Superior temporal gyrus (tissue), 1 donor: Measurements from ENCODE around the gene OR2V1.
"Not testable (repeated sequence)": the region's sequence is repeated elsewhere in the genome, so short reads cannot be mapped to it uniquely, and the experiment has no call there.

Source experiments
- DNase-seq: peaks from one replicate; pipeline ENCODE4 v3.0.0-alpha.2; 2016; ENCODE audit errors: extremely low spot score

OR2V1 gene

GRCh38 chr5:181160152-181160754 is 29.3 kb upstream of the OR2V1 start:
- DNase-seq = peak; percentile 46

GRCh38 chr5:181159286-181160151 is 28.6 kb upstream of the OR2V1 start:
- DNase-seq = peak; percentile 94

GRCh38 chr5:181158869-181159268 is 27.9 kb upstream of the OR2V1 start:
- DNase-seq = no peak

DNA sequence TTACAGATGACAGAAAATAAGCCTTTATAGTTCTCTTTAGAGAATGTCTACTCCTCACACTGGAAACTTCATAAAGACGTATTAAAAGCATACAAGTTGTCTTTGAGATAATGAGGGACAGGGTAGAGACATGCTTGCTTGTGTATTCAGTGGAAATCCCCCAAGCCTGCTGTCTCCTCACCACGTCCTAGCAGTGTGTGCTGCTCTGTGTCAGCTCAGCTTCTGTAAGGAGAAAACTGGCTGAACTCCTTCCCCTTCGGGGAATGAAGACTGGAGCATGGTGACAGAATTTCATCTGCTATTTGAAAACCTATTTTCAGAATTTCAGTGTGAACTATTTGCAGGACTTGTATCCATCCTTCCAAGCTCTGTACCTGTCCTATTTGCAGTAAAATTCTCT is 25.8 kb upstream of the OR2V1 start:
- no peak for DNase-seq

GRCh38 chr5:181153814-181154213 is 22.8 kb upstream of the OR2V1 start:
- no peak for DNase-seq

DNA sequence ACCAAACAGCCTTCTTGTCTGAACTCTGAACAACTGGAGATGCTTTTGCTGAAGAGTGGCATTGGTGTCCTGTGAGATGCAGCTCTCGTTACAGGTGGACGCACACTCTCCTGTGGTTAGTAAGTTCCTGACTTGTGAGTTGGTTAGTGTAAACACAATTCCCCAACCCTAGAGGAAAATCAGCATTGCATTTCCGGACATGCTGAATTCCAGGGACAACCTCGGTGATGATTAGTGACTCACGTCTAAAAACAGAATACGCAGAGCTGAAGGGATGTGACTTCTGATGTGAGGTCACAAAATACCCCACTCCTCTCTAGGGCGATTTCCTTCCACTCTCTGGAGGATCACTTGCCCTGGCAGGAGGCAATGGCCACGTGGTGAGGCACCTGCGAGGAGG is 21.4 kb upstream of the OR2V1 start:
- no peak for DNase-seq

DNA sequence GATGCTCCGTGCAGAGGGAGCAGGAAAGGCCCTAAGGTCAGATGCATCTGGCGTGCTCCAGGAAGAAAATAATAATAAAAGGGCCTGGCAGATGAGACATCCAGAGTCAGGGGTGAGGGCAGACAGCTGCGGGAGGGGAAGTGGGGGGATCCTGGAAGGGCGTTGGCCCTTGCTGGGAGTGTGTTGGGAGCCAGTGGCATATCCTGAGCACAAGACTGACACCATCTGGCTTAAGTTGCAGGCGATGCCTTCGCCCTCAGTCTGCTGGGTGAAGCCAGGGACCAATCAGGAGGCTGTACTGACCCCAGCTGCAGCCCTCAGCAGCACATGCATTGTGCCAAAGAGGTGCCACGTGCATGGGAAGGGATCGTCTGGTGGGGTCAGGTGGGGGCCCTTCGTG is 20.2 kb upstream of the OR2V1 start:
- no peak for DNase-seq

DNA sequence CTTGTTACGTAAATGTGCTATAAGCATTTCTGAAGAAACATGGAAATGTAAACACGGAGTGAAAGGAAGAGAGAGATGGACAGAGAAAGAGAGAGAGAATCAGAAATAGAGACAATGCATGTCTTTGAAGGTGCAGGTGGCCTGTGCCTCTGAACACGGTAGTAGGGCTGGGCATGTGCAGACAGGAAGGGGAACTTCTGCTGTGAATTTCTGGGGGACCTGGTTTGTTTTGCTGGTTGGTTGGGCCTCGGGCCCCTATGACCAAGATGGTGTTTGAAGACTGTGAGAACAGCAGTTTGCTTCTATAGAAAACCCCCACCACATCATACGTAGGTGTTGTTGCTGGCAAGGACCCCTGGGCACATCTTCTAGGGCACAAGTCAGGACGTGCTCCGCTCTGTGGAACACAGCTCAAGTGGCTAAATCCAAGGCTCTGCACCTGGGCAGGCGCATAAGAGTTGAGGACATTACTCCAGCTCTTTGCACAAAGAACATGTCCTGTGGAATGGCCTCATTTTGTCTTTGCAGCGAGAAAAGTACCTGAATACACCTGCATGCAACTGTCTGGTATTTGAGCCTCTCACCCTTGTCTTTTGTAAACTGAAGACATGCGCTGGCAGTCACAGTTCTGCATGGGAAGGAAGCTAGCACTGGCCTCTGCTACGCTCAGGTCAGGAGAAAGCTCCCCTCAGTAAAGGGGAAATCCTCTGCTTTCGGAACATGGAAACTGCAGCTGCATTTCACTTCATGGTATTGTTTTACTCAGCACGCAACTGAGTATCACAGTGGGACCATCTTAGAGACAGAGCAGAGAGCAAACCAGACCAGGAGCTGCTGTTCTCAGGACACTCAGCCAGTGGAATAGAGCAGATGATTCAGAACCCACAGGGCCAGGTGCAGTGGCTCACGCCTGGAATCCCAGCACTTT is 19.1 kb upstream of the OR2V1 start:
- DNase-seq = no peak

DNA sequence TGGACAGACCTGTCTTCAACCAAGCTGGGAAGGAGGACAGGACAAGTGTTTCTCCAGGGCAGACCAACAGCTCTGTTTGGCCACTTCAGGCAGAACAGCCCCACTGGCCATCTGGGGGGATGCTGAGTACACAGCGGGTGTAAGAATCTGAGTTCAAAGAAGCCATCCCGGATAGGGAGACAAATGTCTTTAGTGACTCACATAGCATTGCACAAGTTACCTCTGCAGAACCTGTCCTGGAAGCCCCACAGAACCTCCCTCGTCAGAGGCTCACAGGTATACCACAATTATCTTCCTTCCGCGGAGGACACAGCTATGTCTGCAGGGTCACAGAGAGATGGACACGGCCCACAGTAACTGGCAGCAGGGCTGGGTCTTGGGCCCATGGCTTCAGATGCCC is 18.4 kb upstream of the OR2V1 start:
- no peak for DNase-seq

GRCh38 chr5:181146927-181147636 is 16.1 kb upstream of the OR2V1 start, which contains the start of gene OR2V2:
Gene OR2V2, plus strand, starts transcription at chr5:181147586. Its CDS starts 7,357 bp downstream, at chr5:181154943.
- not testable (repeated sequence) for DNase-seq

GRCh38 chr5:181145133-181145532 is 14.2 kb upstream of the OR2V1 start:
- DNase-seq = no peak

- no peak for DNase-seq
These were observed 11.1 kb upstream of the OR2V1 start for GRCh38 chr5:181142054-181142453.

DNA sequence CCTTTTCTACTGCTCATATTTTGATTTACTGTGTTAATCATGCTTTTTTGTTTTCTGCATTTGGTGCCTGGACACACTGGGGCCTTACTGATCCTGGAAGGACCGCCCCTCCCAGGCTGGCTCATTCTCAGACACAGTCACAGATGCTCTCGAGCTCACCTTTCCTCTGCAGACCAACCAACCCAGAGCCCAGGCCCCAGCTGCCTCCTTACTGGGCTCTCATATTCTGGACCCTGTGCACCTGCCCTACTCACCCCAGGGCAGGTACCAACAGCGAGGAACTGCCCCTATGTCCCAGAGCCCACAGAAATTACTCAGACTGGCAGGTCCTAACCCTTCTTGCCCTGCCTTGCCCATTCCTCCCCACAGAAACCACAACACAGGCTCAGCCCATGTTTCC is 9.8 kb upstream of the OR2V1 start:
- DNase-seq = no peak

DNA sequence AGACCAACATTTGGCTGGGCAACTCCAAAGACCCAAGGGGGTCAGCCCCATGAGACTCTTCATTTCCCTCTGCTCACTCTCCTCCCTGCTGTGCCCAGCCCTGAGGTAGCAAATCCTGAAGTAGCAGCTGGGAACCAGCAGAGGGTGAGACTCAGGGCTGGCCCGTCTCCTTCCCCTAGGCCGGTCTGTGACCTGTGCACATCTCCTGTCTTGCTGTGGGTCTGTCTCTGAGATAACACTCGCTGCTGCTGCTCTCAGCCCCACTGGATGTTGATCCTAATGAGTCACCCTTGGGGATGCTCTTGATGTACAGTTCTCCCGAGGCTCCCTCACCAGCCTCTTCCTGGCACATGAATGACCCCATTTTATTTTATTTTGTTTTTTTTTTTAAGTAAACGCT is 7.3 kb upstream of the OR2V1 start:
- no peak for DNase-seq

DNA sequence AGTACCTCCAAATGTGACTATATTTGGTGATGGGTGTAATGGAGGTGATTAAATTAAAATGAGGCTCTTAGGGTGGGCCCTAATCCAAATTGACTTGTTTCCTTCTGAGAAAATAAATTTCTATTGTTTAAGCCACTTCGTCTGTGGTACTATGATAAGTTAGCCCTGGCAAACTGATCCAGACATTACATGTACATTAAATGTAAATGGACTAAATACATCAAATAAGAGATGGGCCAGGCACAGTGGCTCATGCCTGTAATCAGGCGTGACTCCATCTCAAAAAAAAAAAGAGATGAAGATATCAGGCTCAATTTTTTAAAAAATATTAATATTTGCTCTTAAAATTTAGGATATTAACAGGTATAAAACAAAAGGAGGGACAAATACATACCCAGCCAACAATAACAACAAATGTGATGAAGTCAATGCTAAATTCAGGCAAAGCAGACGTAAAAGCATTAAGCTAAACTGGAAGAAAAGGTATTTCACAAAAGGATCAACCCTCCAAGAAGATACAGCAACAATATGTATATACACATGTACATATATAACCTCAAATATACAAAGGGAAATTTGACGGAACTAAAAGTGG is 5.5 kb upstream of the OR2V1 start:
- DNase-seq = no peak

- DNase-seq = no peak
These were observed 3.3 kb upstream of the OR2V1 start for GRCh38 chr5:181134259-181134658.

DNA sequence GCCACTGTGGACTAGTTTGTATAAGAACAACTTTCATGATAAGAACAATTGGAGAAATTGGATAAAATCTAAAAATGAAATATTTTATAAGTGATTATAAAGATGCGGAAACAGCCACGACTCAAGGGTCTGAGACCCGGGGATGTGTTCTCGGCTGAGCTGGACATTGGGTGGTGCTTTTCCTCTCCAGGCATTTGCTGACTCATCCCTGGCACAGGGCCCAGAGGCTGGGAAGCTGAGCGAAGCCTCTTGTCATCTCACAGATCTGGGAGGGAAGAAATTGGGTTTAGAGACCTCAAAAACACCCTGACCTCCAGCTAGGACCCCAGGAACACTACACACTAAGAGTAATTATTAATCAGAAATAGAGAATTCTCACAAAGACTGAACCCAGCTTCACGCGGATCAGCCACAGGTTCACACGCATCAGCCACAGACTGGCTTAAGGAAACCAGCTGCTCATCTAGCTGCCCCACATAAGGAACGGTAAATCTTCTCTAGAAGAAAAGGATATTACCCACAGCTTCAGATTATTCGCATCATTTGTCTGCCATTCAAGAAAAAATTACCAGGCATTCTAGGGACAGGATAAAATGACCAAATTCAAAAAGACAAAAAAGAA is 2.8 kb upstream of the OR2V1 start:
- DNase-seq = peak; percentile 13

DNA sequence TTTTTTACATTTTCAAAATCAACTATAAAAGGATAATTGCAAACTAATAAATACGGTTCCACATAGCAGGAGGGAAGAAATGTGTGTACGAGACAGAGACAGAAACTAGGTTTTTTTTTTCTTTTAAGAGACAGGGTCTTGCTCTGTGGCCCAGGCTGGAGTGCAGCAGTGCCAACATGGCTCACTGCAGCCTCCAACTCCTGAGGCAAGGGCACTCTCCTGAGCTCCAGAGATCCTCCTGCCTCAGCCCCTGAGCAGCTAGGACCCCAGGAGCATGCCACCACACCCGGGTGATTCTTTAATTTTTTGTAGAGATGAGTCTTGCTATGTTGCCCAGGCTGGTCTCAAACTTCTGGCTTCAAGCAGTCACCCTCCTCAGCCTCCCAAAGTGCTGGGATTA is 2.1 kb upstream of the OR2V1 start:
- no peak for DNase-seq

GRCh38 chr5:181131514-181131913 is 545 bp upstream of the OR2V1 start:
- DNase-seq = no peak

- DNase-seq = not testable (repeated sequence)
These were observed 888 bp downstream of the OR2V1 start for GRCh38 chr5:181130081-181130480.

DNA sequence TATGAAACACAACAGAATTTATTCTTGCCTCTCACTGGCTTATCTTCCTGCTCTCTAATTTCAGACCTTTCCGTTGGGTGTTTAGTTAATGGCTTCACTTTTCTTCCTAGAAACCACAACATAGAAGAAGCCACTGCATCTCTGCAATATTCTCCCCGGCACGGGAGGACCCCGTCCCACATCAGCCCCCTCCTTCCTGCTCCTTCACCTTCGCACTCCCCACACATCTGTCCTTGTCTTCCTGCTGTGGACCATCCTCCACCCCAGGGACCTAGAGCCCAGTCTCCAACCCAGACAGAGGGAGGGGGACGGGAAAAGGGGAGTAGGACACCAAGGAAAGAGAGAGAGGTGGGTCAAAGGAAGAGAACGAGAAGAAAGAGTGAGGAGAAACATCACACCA is 1.4 kb downstream of the OR2V1 start:
- DNase-seq = no peak
